ENCODE results near the gene SHB. TPM values are rescaled to one million over a fixed set of nuclear protein-coding genes. Genes with fewer than 3 reads are reported as not detected.

Gene SHB
- total and polyA plus RNA-seq, 2 donors (not counting 3 experiments of a cell fraction or from before 2014, with no cell fraction given), result 13.4 to 24.9 TPM

DNA sequence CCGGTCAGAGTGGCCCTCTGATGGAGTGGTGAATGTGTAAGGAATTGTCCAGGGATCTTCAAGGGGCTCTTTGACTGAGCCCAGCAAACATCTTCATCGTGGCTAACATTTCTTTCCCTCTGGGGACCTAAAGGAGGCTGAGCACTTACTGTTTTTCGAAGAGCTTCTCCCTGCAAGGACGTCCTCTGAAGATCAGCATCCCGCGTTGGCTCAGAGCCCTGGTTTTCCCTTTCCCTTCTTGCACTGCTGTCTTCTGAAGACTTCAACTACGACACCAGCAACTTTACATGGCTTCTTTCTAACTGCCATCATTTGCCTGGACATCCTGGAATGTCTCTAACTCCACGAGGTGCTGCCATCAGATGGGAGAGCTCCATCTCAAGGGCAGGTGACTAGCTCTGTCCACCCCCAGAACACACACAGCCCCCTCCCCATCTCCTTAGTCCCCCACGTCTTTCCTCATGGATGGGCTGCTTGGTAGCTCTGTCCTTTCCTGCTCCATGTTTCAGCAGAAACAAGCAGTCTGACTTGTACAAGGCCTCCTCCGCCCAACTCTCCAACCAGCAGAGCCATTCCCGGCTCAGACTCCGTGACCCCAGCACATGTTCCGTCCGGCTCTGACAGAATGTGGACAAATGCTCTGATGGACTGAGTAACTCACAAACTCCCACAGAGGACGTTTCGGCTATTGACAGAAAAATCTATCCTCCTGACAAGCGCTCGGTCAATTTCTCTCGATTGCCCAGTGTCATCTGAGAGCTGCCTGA, 17.1 kb downstream of the SHB start:
- intact Hi-C loops (cut with micrococcal nuclease), result no loop called here
- Histone ChIP-seq H3K27ac (ENCODE audit: insufficient read depth, low read depth, low read length) (no peak overlapping the region), H3K9ac (replicated peaks; ENCODE audit: extremely low read depth, insufficient read depth, low read length) (no peak overlapping the region), H3K9me1 (replicated peaks; ENCODE audit: control insufficient read depth, extremely low read depth, insufficient read depth, low read length) (no peaks in the 10 kb centered on the region), H3K4me3 (replicated peaks in 1 of 3; ENCODE audit: insufficient read depth in 1 of 3, low read depth in 1 of 3, low read length in 3 of 3) (no peak overlapping the region), H3K4me2 (ENCODE audit: insufficient read depth, low read length) (no peak overlapping the region), H3K9me3 (replicated peaks; ENCODE audit: control insufficient read depth, insufficient read depth, low read length) (no peaks in the 10 kb centered on the region), H3K79me2 (ENCODE audit: control insufficient read depth, insufficient read depth, low read length) (peaks cover 58% of the 10 kb centered on the region), H4K20me1 (replicated peaks; ENCODE audit: control insufficient read depth, extremely low read depth, insufficient read depth, low read length) (no peaks in the 10 kb centered on the region), H3K36me3 (ENCODE audit: control insufficient read depth in 2 of 2, extremely low read depth in 1 of 2, insufficient read depth in 2 of 2, low read length in 2 of 2) (peaks cover 0 to 3% of the 10 kb centered on the region in 2 experiments), H2AFZ (ENCODE audit: low read depth, low read length) (no peak overlapping the region), H3K27me3 (ENCODE audit: control insufficient read depth in 2 of 2, insufficient read depth in 2 of 2, low read length in 2 of 2) (no peaks in the 10 kb centered on the region), H3K4me1 (ENCODE audit: control insufficient read depth, extremely low read depth, insufficient read depth, low read length) (peaks cover 19% of the 10 kb centered on the region)
- FAIRE-seq (no peak), DNase-seq (ENCODE audit: low read depth, low spot score) (no peak)
- ChIA-PET POLR2A (interaction anchor here (0.7 to 0.8 kb wide), 2 partner anchors 16 kb away, joined by 4 to 7 read pairs; no protein-coding TSS in a partner anchor), CTCF (interaction anchor here (0.7 to 1.5 kb wide), 4 partner anchors 9 to 27 kb away, joined by 3 to 5 read pairs (median 4); partner anchors contain the start of gene SHB)
- dilution Hi-C loops (cut with MboI; ENCODE audit: extremely low pct_ligation_motif_present, low sequenced_read_pairs), result no loop called here
- BruUV-seq (replicated peaks), result no TSS peak
- no peak for TF ChIP-seq EZH2 (IDR thresholded peaks at IDR 0.05; ENCODE audit: borderline replicate concordance, low read depth, low read length, severe bottlenecking)
- TF ChIP-seq, protein P1, sequence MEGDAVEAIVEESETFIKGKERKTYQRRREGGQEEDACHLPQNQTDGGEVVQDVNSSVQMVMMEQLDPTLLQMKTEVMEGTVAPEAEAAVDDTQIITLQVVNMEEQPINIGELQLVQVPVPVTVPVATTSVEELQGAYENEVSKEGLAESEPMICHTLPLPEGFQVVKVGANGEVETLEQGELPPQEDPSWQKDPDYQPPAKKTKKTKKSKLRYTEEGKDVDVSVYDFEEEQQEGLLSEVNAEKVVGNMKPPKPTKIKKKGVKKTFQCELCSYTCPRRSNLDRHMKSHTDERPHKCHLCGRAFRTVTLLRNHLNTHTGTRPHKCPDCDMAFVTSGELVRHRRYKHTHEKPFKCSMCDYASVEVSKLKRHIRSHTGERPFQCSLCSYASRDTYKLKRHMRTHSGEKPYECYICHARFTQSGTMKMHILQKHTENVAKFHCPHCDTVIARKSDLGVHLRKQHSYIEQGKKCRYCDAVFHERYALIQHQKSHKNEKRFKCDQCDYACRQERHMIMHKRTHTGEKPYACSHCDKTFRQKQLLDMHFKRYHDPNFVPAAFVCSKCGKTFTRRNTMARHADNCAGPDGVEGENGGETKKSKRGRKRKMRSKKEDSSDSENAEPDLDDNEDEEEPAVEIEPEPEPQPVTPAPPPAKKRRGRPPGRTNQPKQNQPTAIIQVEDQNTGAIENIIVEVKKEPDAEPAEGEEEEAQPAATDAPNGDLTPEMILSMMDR (IDR thresholded peaks at IDR 0.05; ENCODE audit: extremely low read depth in 1 of 2, insufficient read depth in 1 of 2, low read depth in 1 of 2, low read length in 2 of 2), result no peak
- TF ChIP-seq MYC (IDR thresholded peaks at IDR 0.05; ENCODE audit: low read depth, low read length), result no peak
- no peak for TF ChIP-seq FOS (IDR thresholded peaks at IDR 0.05; ENCODE audit: borderline replicate concordance, insufficient read depth, low read length)
- no peak for TF ChIP-seq POLR2AphosphoS5 (IDR thresholded peaks at IDR 0.05; ENCODE audit: insufficient read depth, low read depth, low read length)
- TF ChIP-seq, protein P2, sequence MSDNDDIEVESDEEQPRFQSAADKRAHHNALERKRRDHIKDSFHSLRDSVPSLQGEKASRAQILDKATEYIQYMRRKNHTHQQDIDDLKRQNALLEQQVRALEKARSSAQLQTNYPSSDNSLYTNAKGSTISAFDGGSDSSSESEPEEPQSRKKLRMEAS (IDR thresholded peaks at IDR 0.05; ENCODE audit: insufficient read depth, insufficient read length), result no peak
- no peak for TF ChIP-seq GATA2 (IDR thresholded peaks at IDR 0.05; ENCODE audit: insufficient read depth, insufficient read length, low read depth, low read length)
- TF ChIP-seq POLR2A (IDR thresholded peaks at IDR 0.05; ENCODE audit: low read depth, low read length), result no peak
- TF ChIP-seq JUN (IDR thresholded peaks at IDR 0.05; ENCODE audit: borderline replicate concordance, insufficient read depth, insufficient read length, low read depth), result no peak

All from endothelial cell of umbilical vein (primary cell).